HepG2 (cell line): Measurements from ENCODE around the gene SIRT7. TPM values are rescaled to one million over a fixed set of nuclear protein-coding genes. Genes with fewer than 3 reads are reported as not detected.

Experiments
- HIVEP1 ChIP-seq: sonication (generic); formaldehyde crosslinking; IDR thresholded peaks from 2 replicates; pipeline ENCODE4 v1.4.0; 2020; ENCODE audit warnings: mild to moderate bottlenecking, missing genetic modification reagents
- KMT2B ChIP-seq: IDR thresholded peaks from 2 replicates; pipeline ENCODE4 v1.6.1; 2016; ENCODE audit warnings: missing genetic modification reagents, missing compliant biosample characterization
- MAFK ChIP-seq, 2 experiments: IDR thresholded peaks in 1 of 2; conservative IDR thresholded peaks in 1 of 2; 2 replicates each; pipeline ENCODE4 v1.6.1; 2011; ENCODE audit warnings: improper control_type of control experiment in 2 of 2, low read length in 2 of 2
- MEF2D ChIP-seq: sonication (generic); formaldehyde crosslinking; IDR thresholded peaks from 2 replicates; pipeline ENCODE4 v1.5.1; 2020; ENCODE audit warnings: mild to moderate bottlenecking, missing genetic modification reagents
- ZFP1 ChIP-seq: IDR thresholded peaks from 2 replicates; pipeline ENCODE4 v1.6.1; 2016
- ZFY ChIP-seq: sonication (generic); formaldehyde crosslinking; IDR thresholded peaks from 2 replicates; pipeline ENCODE4 v1.4.0; 2020; ENCODE audit warnings: missing genetic modification reagents
- ZNF124 ChIP-seq: sonication (generic); formaldehyde crosslinking; IDR thresholded peaks from 2 replicates; pipeline ENCODE4 v1.4.0; 2020; ENCODE audit warnings: missing genetic modification reagents
- ZNF326 ChIP-seq: sonication (generic); formaldehyde crosslinking; IDR thresholded peaks from 2 replicates; pipeline ENCODE4 v1.4.0; 2020; ENCODE audit warnings: missing genetic modification reagents, borderline replicate concordance
- ZNF432 ChIP-seq: sonication (generic); formaldehyde crosslinking; IDR thresholded peaks from 2 replicates; pipeline ENCODE4 v1.5.0; 2020; ENCODE audit warnings: missing genetic modification reagents, mild to moderate bottlenecking, borderline replicate concordance
- ZNF530 ChIP-seq: sonication (generic); formaldehyde crosslinking; IDR thresholded peaks from 2 replicates; pipeline ENCODE4 v1.5.0; 2020; ENCODE audit warnings: low read depth, mild to moderate bottlenecking, missing genetic modification reagents
- ZNF703 ChIP-seq: sonication (generic); formaldehyde crosslinking; IDR thresholded peaks from 2 replicates; pipeline ENCODE4 v1.5.1; 2020; ENCODE audit warnings: missing genetic modification reagents, mild to moderate bottlenecking, moderate library complexity, borderline replicate concordance
- ZNF772 ChIP-seq: sonication (generic); formaldehyde crosslinking; IDR thresholded peaks from 2 replicates; pipeline ENCODE4 v1.5.0; 2020; ENCODE audit warnings: mild to moderate bottlenecking, missing genetic modification reagents
- ZSCAN31 ChIP-seq: sonication (generic); formaldehyde crosslinking; IDR thresholded peaks from 2 replicates; pipeline ENCODE4 v1.5.0; 2020; ENCODE audit warnings: low read depth, mild to moderate bottlenecking, missing genetic modification reagents
- ZSCAN9 ChIP-seq: IDR thresholded peaks from 2 replicates; pipeline ENCODE4 v1.6.1; 2016; ENCODE audit warnings: borderline replicate concordance
- polyA plus RNA-seq, 8 experiments: library from polyadenylated mRNA; depleted of rRNA in 3 of 8; stranded (reverse) in 7 of 8; unstranded in 1 of 8; fragments of >200 nt; fragmentation: Illumina TruSeq in 4 of 8; extraction: Trizol in 4 of 8; gene quantifications; 2 replicates each; pipeline versions ENCODE4 v1.2.1 to v1.2.3, GENCODE V29; 2011 to 2016; ENCODE audit warnings: low read depth in 4 of 8, missing spikeins in 1 of 8, mixed read lengths in 1 of 8; ENCODE audit not compliant: insufficient read depth in 1 of 8
- total RNA-seq, 5 experiments: library from RNA; depleted of rRNA; stranded (reverse); fragments of >200 nt; fragmentation: Illumina TruSeq; extraction: Trizol; gene quantifications; 2 replicates each; pipeline ENCODE4 v1.2.3, GENCODE V29; 2016; ENCODE audit warnings: low read depth in 1 of 5
- TF ChIP-seq, protein P1 (sequence below): IDR thresholded peaks from 2 replicates; pipeline ENCODE4 v1.6.1; 2016; ENCODE audit warnings: missing compliant biosample characterization, missing genetic modification reagents, borderline replicate concordance
- TF ChIP-seq, protein P2 (sequence below): IDR thresholded peaks from 2 replicates; pipeline ENCODE4 v1.6.1; 2016; ENCODE audit warnings: low read depth, control low read depth
- TF ChIP-seq, protein P3 (sequence below): sonication (generic); formaldehyde crosslinking; conservative IDR thresholded peaks from 2 replicates; pipeline ENCODE4 v1.8.0; 2022; ENCODE audit warnings: mild to moderate bottlenecking, moderate library complexity, missing genetic modification reagents
- TF ChIP-seq, protein P4 (sequence below): sonication (generic); formaldehyde crosslinking; IDR thresholded peaks from 2 replicates; pipeline ENCODE4 v1.4.0; 2020; ENCODE audit warnings: mild to moderate bottlenecking, missing genetic modification reagents, borderline replicate concordance
- TF ChIP-seq, protein P5 (sequence below): sonication (generic); formaldehyde crosslinking; IDR thresholded peaks from 2 replicates; pipeline ENCODE4 v1.4.0; 2020; ENCODE audit warnings: mild to moderate bottlenecking, missing genetic modification reagents
- TF ChIP-seq, protein P6 (sequence below): IDR thresholded peaks from 2 replicates; pipeline ENCODE4 v1.6.1; 2016; ENCODE audit warnings: control low read depth

Gene SIRT7
- total and polyA plus RNA-seq, 2 of the 13 experiments (the other 11 are each of a cell fraction or from before 2014, with no cell fraction given), result 8.3 to 24.8 TPM

DNA sequence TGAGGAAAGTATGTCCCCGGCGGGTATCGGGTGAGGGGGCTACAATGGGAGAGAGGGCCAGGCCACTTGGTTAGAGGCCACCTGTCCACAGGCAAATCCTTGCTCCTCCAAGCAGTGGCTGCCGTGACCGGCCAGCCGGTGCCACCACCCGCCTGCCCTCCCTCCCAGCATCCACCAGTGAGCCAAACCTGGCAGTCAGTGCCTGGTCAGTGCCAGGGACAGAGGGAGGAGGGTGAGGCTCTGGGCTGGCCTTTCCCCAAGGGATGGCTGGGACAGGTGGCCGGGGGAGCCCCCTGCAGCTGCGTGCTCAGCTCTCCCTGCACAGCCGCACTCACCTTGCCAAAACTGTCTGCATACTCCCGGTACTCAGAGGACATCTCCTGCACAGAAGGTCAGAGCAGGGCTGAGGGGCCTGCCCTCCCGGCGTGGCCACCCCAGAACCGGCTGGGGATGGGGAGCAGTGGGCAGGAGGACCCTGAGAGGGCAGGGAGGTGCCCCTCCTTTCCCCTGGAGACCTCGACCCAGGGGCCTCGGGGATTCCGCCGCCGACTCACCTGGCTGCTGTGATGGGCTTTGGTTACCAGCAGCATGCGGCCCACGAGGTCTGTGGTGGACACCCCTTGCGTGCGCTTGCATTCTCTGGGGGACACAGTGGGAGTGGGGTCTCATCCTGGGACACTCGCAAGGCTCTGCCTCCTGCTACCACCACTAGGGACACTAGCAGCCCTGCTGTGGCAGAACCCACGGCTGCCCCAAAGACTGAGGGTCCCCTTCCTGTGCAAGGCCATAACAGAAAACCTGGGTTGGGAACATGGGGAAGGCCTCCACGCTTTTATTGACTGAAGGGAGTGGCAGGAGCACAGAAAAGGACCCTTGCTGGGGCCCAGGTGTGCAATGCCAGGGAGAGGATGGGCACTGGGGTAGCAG lies 10.5 kb downstream of the SIRT7 start (continued):
- TF ChIP-seq, protein P1, sequence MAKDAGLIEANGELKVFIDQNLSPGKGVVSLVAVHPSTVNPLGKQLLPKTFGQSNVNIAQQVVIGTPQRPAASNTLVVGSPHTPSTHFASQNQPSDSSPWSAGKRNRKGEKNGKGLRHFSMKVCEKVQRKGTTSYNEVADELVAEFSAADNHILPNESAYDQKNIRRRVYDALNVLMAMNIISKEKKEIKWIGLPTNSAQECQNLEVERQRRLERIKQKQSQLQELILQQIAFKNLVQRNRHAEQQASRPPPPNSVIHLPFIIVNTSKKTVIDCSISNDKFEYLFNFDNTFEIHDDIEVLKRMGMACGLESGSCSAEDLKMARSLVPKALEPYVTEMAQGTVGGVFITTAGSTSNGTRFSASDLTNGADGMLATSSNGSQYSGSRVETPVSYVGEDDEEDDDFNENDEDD (CRISPR knock-in tag), result no peak
- TF ChIP-seq ZNF124 (CRISPR knock-in tag), result no peak
- TF ChIP-seq ZNF326 (CRISPR knock-in tag), result 0 out of 2 replicates have a peak, but pooled peaks have one; percentile 28
- no peak for TF ChIP-seq ZNF432 (CRISPR knock-in tag)
- TF ChIP-seq ZSCAN31, result no peak
- no peak for TF ChIP-seq ZSCAN9 (CRISPR knock-in tag)
- no peak for TF ChIP-seq MAFK (conservative IDR thresholded peaks at IDR 0.05 in 1 of 2, IDR thresholded peaks at IDR 0.05 in 1 of 2; ENCODE audit: low read length in 2 of 2)
- TF ChIP-seq, protein P2, sequence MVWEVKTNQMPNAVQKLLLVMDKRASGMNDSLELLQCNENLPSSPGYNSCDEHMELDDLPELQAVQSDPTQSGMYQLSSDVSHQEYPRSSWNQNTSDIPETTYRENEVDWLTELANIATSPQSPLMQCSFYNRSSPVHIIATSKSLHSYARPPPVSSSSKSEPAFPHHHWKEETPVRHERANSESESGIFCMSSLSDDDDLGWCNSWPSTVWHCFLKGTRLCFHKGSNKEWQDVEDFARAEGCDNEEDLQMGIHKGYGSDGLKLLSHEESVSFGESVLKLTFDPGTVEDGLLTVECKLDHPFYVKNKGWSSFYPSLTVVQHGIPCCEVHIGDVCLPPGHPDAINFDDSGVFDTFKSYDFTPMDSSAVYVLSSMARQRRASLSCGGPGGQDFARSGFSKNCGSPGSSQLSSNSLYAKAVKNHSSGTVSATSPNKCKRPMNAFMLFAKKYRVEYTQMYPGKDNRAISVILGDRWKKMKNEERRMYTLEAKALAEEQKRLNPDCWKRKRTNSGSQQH (CRISPR knock-in tag), result no peak
- TF ChIP-seq ZNF772 (CRISPR knock-in tag), result 0 out of 2 replicates have a peak, but pooled peaks have one; percentile 26
- TF ChIP-seq ZFY (CRISPR knock-in tag), result 0 out of 2 replicates have a peak, but pooled peaks have one; percentile 24
- peak; percentile 64; the same call in 1 of the 2 replicates for TF ChIP-seq HIVEP1 (CRISPR knock-in tag)
- TF ChIP-seq, protein P3, sequence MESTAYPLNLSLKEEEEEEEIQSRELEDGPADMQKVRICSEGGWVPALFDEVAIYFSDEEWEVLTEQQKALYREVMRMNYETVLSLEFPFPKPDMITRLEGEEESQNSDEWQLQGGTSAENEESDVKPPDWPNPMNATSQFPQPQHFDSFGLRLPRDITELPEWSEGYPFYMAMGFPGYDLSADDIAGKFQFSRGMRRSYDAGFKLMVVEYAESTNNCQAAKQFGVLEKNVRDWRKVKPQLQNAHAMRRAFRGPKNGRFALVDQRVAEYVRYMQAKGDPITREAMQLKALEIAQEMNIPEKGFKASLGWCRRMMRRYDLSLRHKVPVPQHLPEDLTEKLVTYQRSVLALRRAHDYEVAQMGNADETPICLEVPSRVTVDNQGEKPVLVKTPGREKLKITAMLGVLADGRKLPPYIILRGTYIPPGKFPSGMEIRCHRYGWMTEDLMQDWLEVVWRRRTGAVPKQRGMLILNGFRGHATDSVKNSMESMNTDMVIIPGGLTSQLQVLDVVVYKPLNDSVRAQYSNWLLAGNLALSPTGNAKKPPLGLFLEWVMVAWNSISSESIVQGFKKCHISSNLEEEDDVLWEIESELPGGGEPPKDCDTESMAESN (CRISPR knock-in tag), result no peak
- TF ChIP-seq ZNF530 (CRISPR knock-in tag), result no peak
- TF ChIP-seq ZNF703, result no peak
- TF ChIP-seq, protein P4, sequence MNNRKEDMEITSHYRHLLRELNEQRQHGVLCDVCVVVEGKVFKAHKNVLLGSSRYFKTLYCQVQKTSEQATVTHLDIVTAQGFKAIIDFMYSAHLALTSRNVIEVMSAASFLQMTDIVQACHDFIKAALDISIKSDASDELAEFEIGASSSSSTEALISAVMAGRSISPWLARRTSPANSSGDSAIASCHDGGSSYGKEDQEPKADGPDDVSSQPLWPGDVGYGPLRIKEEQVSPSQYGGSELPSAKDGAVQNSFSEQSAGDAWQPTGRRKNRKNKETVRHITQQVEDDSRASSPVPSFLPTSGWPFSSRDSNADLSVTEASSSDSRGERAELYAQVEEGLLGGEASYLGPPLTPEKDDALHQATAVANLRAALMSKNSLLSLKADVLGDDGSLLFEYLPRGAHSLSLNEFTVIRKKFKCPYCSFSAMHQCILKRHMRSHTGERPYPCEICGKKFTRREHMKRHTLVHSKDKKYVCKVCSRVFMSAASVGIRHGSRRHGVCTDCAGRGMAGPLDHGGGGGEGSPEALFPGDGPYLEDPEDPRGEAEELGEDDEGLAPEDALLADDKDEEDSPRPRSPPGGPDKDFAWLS (CRISPR knock-in tag), result no peak
- no peak for TF ChIP-seq KMT2B
- TF ChIP-seq, protein P5, sequence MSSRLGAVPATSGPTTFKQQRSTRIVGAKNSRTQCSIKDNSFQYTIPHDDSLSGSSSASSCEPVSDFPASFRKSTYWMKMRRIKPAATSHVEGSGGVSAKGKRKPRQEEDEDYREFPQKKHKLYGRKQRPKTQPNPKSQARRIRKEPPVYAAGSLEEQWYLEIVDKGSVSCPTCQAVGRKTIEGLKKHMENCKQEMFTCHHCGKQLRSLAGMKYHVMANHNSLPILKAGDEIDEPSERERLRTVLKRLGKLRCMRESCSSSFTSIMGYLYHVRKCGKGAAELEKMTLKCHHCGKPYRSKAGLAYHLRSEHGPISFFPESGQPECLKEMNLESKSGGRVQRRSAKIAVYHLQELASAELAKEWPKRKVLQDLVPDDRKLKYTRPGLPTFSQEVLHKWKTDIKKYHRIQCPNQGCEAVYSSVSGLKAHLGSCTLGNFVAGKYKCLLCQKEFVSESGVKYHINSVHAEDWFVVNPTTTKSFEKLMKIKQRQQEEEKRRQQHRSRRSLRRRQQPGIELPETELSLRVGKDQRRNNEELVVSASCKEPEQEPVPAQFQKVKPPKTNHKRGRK, result no peak
- TF ChIP-seq ZFP1, result no peak
- TF ChIP-seq MEF2D (CRISPR knock-in tag), result peak; percentile 12; the same call in 1 of the 2 replicates
- TF ChIP-seq, protein P6, sequence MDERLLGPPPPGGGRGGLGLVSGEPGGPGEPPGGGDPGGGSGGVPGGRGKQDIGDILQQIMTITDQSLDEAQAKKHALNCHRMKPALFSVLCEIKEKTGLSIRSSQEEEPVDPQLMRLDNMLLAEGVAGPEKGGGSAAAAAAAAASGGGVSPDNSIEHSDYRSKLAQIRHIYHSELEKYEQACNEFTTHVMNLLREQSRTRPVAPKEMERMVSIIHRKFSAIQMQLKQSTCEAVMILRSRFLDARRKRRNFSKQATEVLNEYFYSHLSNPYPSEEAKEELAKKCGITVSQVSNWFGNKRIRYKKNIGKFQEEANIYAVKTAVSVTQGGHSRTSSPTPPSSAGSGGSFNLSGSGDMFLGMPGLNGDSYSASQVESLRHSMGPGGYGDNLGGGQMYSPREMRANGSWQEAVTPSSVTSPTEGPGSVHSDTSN (CRISPR knock-in tag), result no peak
